Astrocyte (in vitro differentiated cells and primary cell): ENCODE data around the gene DPP9. TPM values are rescaled to one million over a fixed set of nuclear protein-coding genes. Genes with fewer than 3 reads are reported as not detected.

Experiments used
- DNase-seq: peaks from one replicate; pipeline ENCODE4 v3.0.0-alpha.2; 2010; ENCODE audit warnings: low read depth
- FAIRE-seq: peaks from 2 replicates; lab custom pipeline; 2011; peaks lifted over from hg19 to GRCh38; lab: Jason Lieb, UNC
- H2AFZ ChIP-seq: 2 replicates; pipeline ENCODE4 v1.6.0; 2012; ENCODE audit warnings: low read depth, low read length, inconsistent platforms
- H3K27ac ChIP-seq: 2 replicates; pipeline ENCODE4 v1.5.1; 2011; ENCODE audit warnings: low read depth, low read length, inconsistent platforms
- H3K27me3 ChIP-seq: 2 replicates; pipeline ENCODE4 v1.6.0; 2011; ENCODE audit warnings: low read length, inconsistent platforms; ENCODE audit not compliant: insufficient read depth
- H3K36me3 ChIP-seq: 2 replicates; pipeline ENCODE4 v1.5.1; 2011; ENCODE audit warnings: low read length, inconsistent platforms; ENCODE audit not compliant: insufficient read depth
- H3K4me1 ChIP-seq: 2 replicates; pipeline ENCODE4 v1.5.1; 2011; ENCODE audit warnings: low read length, inconsistent platforms; ENCODE audit not compliant: insufficient read depth
- H3K4me2 ChIP-seq: 2 replicates; pipeline ENCODE4 v1.6.0; 2012; ENCODE audit warnings: low read length, inconsistent platforms
- H3K4me3 ChIP-seq: 2 replicates; pipeline ENCODE4 v1.5.1; 2011; ENCODE audit warnings: low read depth, mild to moderate bottlenecking, low read length, inconsistent platforms; ENCODE audit not compliant: insufficient read depth
- H3K79me2 ChIP-seq: 2 replicates; pipeline ENCODE4 v1.6.0; 2012; ENCODE audit warnings: mild to moderate bottlenecking, low read length, inconsistent platforms; ENCODE audit not compliant: insufficient read depth
- H3K9ac ChIP-seq: 2 replicates; pipeline ENCODE4 v1.6.0; 2012; ENCODE audit warnings: mild to moderate bottlenecking, low read length, inconsistent platforms
- H3K9me3 ChIP-seq: 2 replicates; pipeline ENCODE4 v1.5.1; 2012; ENCODE audit warnings: low read depth, mild to moderate bottlenecking, low read length, inconsistent platforms; ENCODE audit not compliant: insufficient read depth
- H4K20me1 ChIP-seq: 2 replicates; pipeline ENCODE4 v1.6.0; 2012; ENCODE audit warnings: low read length, inconsistent platforms; ENCODE audit not compliant: insufficient read depth
- H3K27ac Mint-ChIP-seq: one replicate; pipeline ENCODE4 v1.8.0; 2021; ENCODE audit warnings: mild to moderate bottlenecking, mixed read lengths; ENCODE audit not compliant: unreplicated experiment
- H3K27me3 Mint-ChIP-seq: one replicate; pipeline ENCODE4 v1.8.0; 2021; ENCODE audit warnings: low read depth, mixed read lengths; ENCODE audit not compliant: unreplicated experiment
- H3K36me3 Mint-ChIP-seq: one replicate; pipeline ENCODE4 v1.8.0; 2021; ENCODE audit warnings: low read depth, mixed read lengths; ENCODE audit not compliant: unreplicated experiment
- H3K4me1 Mint-ChIP-seq: one replicate; pipeline ENCODE4 v1.8.0; 2021; ENCODE audit warnings: low read depth, mixed read lengths; ENCODE audit not compliant: unreplicated experiment
- H3K4me3 Mint-ChIP-seq: one replicate; pipeline ENCODE4 v1.8.0; 2021; ENCODE audit warnings: mild to moderate bottlenecking, moderate library complexity, mixed read lengths; ENCODE audit not compliant: unreplicated experiment
- H3K9me3 Mint-ChIP-seq: one replicate; pipeline ENCODE4 v1.8.0; 2021; ENCODE audit warnings: mild to moderate bottlenecking, mixed read lengths; ENCODE audit not compliant: unreplicated experiment
- CTCF ChIP-seq: IDR thresholded peaks from 2 replicates; pipeline ENCODE4 v1.5.1; 2011; ENCODE audit warnings: low read depth, mild to moderate bottlenecking, inconsistent platforms, low read length, moderate library complexity; ENCODE audit not compliant: insufficient read depth
- EZH2 ChIP-seq: IDR thresholded peaks from 2 replicates; pipeline ENCODE4 v1.6.1; 2012; ENCODE audit warnings: mild to moderate bottlenecking, low read length, inconsistent platforms; ENCODE audit not compliant: insufficient read depth
- total RNA-seq: library from RNA; stranded (reverse); gene quantifications from 2 replicates; pipeline ENCODE4 v1.2.1, GENCODE V29; 2021

The DPP9 gene
- total RNA-seq, 1 donor from 2014 or later: 50.0 TPM

GRCh38 chr19:4664642-4665041 lies 59.0 kb downstream of the DPP9 start:
- Mint-ChIP-seq H3K9me3 (no peaks in the 10 kb centered on the region), H3K27me3 (no peaks in the 10 kb centered on the region), H3K4me3 (no peak overlapping the region), H3K36me3 (peaks cover 13% of the 10 kb centered on the region), H3K27ac (no peak overlapping the region), H3K4me1 (peaks cover 6% of the 10 kb centered on the region)
- H3K4me2 ChIP-seq: no peak overlapping the region
- H3K4me3 ChIP-seq: no peak overlapping the region
- no peak for TF ChIP-seq CTCF
- TF ChIP-seq EZH2: no peak
- H2AFZ ChIP-seq: no peak overlapping the region
- peaks cover 29% of the 10 kb centered on the region for H3K36me3 ChIP-seq
- no peaks in the 10 kb centered on the region for H3K27me3 ChIP-seq
- peaks cover 51% of the 10 kb centered on the region for H3K79me2 ChIP-seq
- peaks cover 1% of the 10 kb centered on the region for H3K9me3 ChIP-seq
- DNase-seq: no peak
- H3K27ac ChIP-seq: no peak overlapping the region
- H3K9ac ChIP-seq: no peak overlapping the region
- H3K4me1 ChIP-seq: peaks cover 9% of the 10 kb centered on the region
- peaks cover 58% of the 10 kb centered on the region for H4K20me1 ChIP-seq
- FAIRE-seq: no peak

- peaks cover 34% of the 10 kb centered on the region for H3K79me2 ChIP-seq
- Mint-ChIP-seq H3K27ac (no peak overlapping the region), H3K9me3 (no peaks in the 10 kb centered on the region), H3K27me3 (no peaks in the 10 kb centered on the region), H3K4me1 (peaks cover 2% of the 10 kb centered on the region), H3K4me3 (no peak overlapping the region), H3K36me3 (peaks cover 18% of the 10 kb centered on the region)
- no peak overlapping the region for H3K27ac ChIP-seq
- H3K9ac ChIP-seq: no peak overlapping the region
- H3K9me3 ChIP-seq: peaks cover 2% of the 10 kb centered on the region
- peaks cover 71% of the 10 kb centered on the region for H4K20me1 ChIP-seq
- DNase-seq (no peak), FAIRE-seq (no peak)
- TF ChIP-seq EZH2 (no peak), CTCF (no peak)
- no peaks in the 10 kb centered on the region for H3K4me1 ChIP-seq
- H3K36me3 ChIP-seq: peaks cover 28% of the 10 kb centered on the region
- H3K4me3 ChIP-seq: no peak overlapping the region
- no peak overlapping the region for H2AFZ ChIP-seq
- no peaks in the 10 kb centered on the region for H3K27me3 ChIP-seq
- no peak overlapping the region for H3K4me2 ChIP-seq
Observed at GRCh38 chr19:4662812-4663211, 60.8 kb downstream of the DPP9 start.

- Mint-ChIP-seq H3K36me3 (peaks cover 18% of the 10 kb centered on the region), H3K4me3 (no peak overlapping the region), H3K27me3 (no peaks in the 10 kb centered on the region), H3K4me1 (peaks cover 2% of the 10 kb centered on the region), H3K9me3 (no peaks in the 10 kb centered on the region), H3K27ac (no peak overlapping the region)
- Histone ChIP-seq H3K4me1 (no peaks in the 10 kb centered on the region), H3K27me3 (no peaks in the 10 kb centered on the region), H3K4me2 (no peak overlapping the region), H3K4me3 (no peak overlapping the region), H2AFZ (no peak overlapping the region), H3K27ac (no peak overlapping the region), H3K9me3 (peaks cover 2% of the 10 kb centered on the region), H3K36me3 (peaks cover 28% of the 10 kb centered on the region), H3K79me2 (peaks cover 28% of the 10 kb centered on the region), H4K20me1 (peaks cover 72% of the 10 kb centered on the region), H3K9ac (no peak overlapping the region)
- no peak for FAIRE-seq
- TF ChIP-seq CTCF (no peak), EZH2 (no peak)
- no peak for DNase-seq
Observed at GRCh38 chr19:4662020-4662695, 61.5 kb downstream of the DPP9 start.
